A673 (cell line): ENCODE results near the gene TBC1D19.

ENCODE experiments used
- CTCF ChIP-seq: fragments of 300-800, 200-600 bp; sonication (generic); conservative IDR thresholded peaks from 2 replicates; pipeline ENCODE4 v1.5.1; 2017; ENCODE audit warnings: low read depth, mild to moderate bottlenecking, antibody characterized with exemption, low read length, moderate library complexity, mixed read lengths
- EZH2 ChIP-seq: fragments of 200-600 bp; sonication (generic); IDR thresholded peaks from 2 replicates; pipeline ENCODE4 v1.6.1; 2017; ENCODE audit warnings: borderline replicate concordance, low read depth, mild to moderate bottlenecking, mixed read lengths, antibody characterized with exemption, low read length; ENCODE audit not compliant: poor library complexity, severe bottlenecking

- TF ChIP-seq CTCF (no peak), EZH2 (no peak)
Observed at GRCh38 chr4:26788341-26788733, 204.5 kb downstream of the TBC1D19 start.
